ENCODE measurements around the gene RPTOR.

The RPTOR gene

DNA sequence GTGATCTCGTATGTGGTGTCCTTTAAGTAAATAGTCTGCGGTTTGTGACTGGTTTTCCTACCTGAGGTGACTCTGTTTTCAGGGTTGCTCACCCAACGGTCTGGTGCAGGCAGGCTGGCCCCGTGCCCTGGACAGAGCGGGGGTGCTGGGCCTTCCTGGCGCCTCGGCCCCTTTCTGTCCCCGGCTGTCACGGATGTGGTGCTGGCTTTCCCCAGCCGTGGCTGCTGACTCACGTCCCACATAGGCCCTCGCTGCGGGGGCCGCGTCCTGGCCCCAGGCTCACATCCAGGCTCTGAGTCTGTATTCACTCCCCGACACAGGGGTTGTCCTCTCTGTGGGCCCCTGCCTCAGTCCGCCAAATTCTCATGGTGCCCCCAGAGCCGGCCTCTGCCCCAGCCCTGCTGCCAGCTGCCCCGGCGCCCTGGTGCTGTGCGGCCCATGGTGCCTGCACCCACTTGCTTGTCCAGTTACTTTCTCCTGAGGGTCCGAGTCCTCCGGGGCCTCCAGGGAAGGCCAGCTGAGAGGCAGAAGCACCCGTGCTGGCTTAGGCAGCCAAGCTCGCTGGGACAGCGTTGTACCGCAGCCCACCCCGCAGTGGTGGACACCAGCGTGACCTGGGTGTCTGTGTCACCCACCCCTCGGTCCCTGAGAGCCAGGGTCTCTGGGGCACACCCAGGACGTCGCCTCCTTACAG, 452.9 kb downstream of the RPTOR start:
- DNase-seq (ENCODE audit: insufficient read length, low spot score) = no peak

DNA sequence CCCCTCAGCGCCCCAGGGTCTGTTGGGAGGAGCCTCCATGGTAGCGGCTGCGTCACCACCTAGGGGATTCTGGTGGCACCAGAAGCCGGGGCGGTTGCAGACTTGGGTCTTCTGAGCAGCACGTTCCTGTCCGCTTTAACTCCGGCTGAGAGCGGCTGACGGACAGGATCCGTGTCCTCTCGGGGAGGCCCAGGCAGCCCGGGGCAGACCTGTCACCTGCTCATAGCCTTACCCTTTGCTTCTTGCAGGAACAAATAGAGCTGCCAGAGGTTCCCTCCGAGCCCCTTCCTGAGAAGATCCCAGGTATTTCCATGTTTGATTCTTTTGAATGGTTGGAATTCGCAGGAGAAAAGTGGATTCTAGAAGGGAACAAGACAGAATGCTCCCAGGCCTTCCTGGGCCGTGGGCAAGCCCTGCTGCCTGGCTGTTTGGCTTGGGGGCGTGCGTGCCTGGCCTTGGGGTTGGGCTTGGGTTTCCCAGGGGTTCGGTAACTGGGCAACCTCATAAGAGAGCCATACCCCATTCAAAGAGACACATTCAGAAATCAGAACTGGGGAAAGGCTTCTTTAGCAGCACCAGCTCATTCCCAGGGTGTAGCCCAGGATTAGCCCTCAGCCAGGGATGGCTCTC, 453.6 kb downstream of the RPTOR start:
- DNase-seq (ENCODE audit: insufficient read length, low spot score) (no peak), FAIRE-seq (no peak)
- TF ChIP-seq, protein P1, sequence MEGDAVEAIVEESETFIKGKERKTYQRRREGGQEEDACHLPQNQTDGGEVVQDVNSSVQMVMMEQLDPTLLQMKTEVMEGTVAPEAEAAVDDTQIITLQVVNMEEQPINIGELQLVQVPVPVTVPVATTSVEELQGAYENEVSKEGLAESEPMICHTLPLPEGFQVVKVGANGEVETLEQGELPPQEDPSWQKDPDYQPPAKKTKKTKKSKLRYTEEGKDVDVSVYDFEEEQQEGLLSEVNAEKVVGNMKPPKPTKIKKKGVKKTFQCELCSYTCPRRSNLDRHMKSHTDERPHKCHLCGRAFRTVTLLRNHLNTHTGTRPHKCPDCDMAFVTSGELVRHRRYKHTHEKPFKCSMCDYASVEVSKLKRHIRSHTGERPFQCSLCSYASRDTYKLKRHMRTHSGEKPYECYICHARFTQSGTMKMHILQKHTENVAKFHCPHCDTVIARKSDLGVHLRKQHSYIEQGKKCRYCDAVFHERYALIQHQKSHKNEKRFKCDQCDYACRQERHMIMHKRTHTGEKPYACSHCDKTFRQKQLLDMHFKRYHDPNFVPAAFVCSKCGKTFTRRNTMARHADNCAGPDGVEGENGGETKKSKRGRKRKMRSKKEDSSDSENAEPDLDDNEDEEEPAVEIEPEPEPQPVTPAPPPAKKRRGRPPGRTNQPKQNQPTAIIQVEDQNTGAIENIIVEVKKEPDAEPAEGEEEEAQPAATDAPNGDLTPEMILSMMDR (IDR thresholded peaks at IDR 0.05; ENCODE audit: insufficient read depth, missing control alignments) = no peak

More for the DNA sequence above, 452.9 kb downstream of the RPTOR start:
- TF ChIP-seq, protein P1 (IDR thresholded peaks at IDR 0.05; ENCODE audit: insufficient read depth, missing control alignments) = no peak
- no peak for FAIRE-seq

DNA sequence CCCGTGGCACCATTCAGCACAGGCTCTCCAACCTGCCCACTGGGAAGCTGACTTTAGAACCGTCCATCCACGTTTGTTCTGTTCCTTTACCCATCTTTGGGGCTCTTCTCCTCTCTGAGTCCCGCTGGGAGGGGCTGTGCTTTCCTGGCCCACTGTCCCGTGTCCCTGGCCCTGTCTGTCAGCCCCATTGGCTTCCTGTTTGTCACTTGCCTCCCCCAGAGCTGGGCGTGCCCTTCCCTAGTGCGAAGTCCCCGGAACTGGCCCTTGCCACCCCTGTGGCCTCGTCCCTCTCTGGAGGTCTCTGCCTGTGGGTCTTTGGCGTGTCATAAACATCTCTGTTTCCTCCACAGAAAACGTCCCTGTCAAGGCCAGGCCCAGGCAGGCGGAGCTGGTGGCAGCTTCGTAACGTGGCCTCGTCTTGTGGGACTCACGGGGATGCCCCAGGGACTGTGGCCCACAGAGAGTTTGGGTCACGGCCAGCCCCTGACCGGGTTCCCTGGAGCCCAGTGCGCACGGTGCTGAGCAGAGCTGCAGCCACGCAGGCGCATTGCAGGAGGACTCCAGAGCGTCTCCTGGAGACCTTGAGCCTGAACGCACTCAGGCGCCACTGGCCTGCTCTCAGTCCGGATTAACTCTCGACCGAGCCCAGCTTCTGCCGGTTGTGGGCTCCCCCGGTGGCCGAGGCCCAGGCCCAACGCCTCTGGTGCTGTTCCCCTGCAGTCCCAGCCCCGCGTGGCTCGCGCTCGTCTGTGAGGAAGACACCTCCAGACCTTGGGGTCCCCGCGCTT, 454.3 kb downstream of the RPTOR start:
- FAIRE-seq (no peak), DNase-seq (ENCODE audit: insufficient read length, low spot score) (no peak)
- TF ChIP-seq, protein P1 (IDR thresholded peaks at IDR 0.05; ENCODE audit: insufficient read depth, missing control alignments) = no peak

DNA sequence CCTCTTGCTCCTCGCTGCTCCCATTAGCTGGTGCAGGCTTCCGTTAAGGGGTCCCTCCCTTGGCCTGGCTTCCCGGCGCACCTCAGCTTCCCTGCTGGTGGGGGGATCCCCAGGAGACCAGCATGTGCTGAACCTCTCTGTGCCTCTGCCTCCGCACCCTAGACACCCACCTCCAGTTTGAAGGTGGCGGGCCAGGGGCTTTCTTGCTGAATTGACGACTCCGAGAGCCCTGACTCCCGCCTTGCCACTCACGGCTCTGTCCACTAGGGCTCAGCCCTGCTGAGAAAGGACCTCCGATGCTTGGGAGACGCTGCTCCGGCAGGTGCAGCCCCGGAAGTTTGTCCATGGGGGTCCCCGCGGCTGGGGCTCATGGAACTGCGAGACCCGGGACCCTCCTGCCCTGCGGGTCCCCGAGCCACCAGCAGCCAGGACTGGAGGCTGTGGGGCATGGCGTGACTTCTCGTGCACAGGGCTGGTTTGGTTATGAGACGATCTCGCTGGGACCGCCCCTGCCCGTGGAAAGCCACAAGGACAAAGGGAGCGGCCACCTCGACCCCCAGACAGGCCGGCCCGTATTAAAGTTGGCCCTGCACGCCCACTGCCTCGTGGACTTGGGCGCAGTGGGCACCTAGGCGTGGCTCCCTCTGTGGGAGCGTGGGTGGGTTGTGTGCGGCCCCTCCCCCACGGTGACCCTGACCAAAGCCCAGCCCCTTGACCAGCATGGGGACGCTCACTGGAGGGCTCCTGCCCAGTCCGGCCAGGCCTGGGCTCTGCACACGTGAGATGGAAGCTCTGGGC, 455.1 kb downstream of the RPTOR start:
- FAIRE-seq (no peak), DNase-seq (ENCODE audit: insufficient read length, low spot score) (no peak)
- TF ChIP-seq, protein P1 (IDR thresholded peaks at IDR 0.05; ENCODE audit: insufficient read depth, missing control alignments) = no peak

DNA sequence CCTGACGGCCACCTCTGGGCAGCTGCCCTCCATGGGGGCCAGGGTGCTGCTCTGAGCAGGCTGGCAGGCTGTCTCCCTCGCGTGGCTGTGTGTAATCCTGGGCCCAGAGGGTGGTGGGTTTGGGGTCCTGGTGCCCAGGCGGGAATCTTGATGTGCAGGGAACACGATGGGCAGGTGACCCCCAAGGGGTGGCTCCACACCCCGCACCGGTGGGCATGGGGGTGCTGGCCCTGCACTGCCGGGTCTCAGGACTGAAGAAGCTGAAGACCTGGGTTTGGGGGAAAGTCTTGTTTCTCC, 455.6 kb downstream of the RPTOR start:
- no peak for FAIRE-seq
- TF ChIP-seq, protein P1 (IDR thresholded peaks at IDR 0.05; ENCODE audit: insufficient read depth, missing control alignments) = no peak
- DNase-seq (ENCODE audit: insufficient read length, low spot score) = no peak

DNA sequence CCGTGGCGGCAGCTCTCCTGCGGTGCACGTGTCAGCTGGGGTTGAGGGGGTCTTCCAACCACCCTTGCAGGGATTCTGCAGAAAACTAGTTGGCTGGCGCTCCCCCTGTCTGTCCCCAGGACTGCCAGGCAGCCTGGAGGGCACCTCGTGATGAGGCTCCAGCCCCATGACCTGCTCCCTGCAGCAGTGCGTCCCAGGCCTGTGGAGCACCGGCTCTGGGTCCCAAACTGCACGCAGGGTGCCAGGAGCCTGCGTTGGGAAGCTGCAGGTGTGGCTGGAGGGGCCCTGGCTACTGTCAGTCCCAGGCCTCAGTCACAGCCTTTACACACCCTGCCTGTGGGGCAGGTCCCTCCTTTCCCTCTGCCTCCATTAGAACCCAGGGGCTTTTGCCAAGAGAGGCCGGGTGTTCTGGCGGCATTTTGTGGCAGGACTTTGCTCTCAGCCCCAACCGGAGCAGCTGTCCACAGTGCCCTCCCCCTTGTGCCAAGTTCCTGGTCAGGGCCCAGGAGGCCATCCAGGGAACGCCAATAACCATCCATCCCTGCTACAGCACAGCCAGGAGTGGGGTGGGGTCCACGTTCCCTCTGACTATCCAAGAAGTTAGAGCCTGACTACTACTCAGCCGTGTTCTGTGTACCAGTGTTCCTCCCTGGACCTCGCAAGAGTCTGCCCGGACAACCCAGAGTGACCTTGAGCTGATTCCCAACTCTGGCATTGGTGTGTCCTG, 456.2 kb downstream of the RPTOR start:
- TF ChIP-seq, protein P1 (IDR thresholded peaks at IDR 0.05; ENCODE audit: insufficient read depth, missing control alignments) = no peak
- DNase-seq (ENCODE audit: insufficient read length, low spot score) = no peak
- FAIRE-seq = no peak
